Fibroblast of peridontal ligament (primary cell): ENCODE measurements around the gene CDH13.

ENCODE experiments used
- DNase-seq: peaks from one replicate; pipeline ENCODE4 v3.0.0-alpha.2; 2010; ENCODE audit errors: extremely low read depth

CDH13 gene

GRCh38 chr16:82993926-82994325, 367.2 kb downstream of the CDH13 start:
- no peak for DNase-seq

- no peak for DNase-seq
Observed at GRCh38 chr16:82995286-82995923, 368.6 kb downstream of the CDH13 start.

GRCh38 chr16:82995924-82996441, 369.2 kb downstream of the CDH13 start:
- DNase-seq: peak; percentile 80

- no peak for DNase-seq
Observed at GRCh38 chr16:82996814-82997213, 370.0 kb downstream of the CDH13 start.

- DNase-seq: no peak
Observed at GRCh38 chr16:82999711-83000110, 372.9 kb downstream of the CDH13 start.

GRCh38 chr16:83002351-83003334, 375.9 kb downstream of the CDH13 start:
- DNase-seq: peak; percentile 64

GRCh38 chr16:83004868-83005652, 378.3 kb downstream of the CDH13 start:
- no peak for DNase-seq

- DNase-seq: peak; percentile 23
Observed at GRCh38 chr16:83005653-83006160, 378.9 kb downstream of the CDH13 start.

- peak; percentile 3 for DNase-seq
Observed at GRCh38 chr16:83010776-83011720, 384.3 kb downstream of the CDH13 start.

GRCh38 chr16:83011939-83012338, 385.2 kb downstream of the CDH13 start:
- DNase-seq: peak; percentile 13

GRCh38 chr16:83013071-83013470, 386.3 kb downstream of the CDH13 start:
- DNase-seq: no peak

GRCh38 chr16:83019963-83020362, 393.2 kb downstream of the CDH13 start:
- DNase-seq: no peak

GRCh38 chr16:83021045-83021444, 394.3 kb downstream of the CDH13 start:
- no peak for DNase-seq

- no peak for DNase-seq
Observed at GRCh38 chr16:83021746-83022145, 395.0 kb downstream of the CDH13 start.

GRCh38 chr16:83023011-83023410, 396.2 kb downstream of the CDH13 start:
- DNase-seq: no peak

GRCh38 chr16:83023640-83024039, 396.9 kb downstream of the CDH13 start:
- no peak for DNase-seq

- no peak for DNase-seq
Observed at GRCh38 chr16:83027973-83028372, 401.2 kb downstream of the CDH13 start.

GRCh38 chr16:83029467-83029866, 402.7 kb downstream of the CDH13 start:
- DNase-seq: no peak

- no peak for DNase-seq
Observed at GRCh38 chr16:83031524-83031923, 404.8 kb downstream of the CDH13 start.

GRCh38 chr16:83037102-83037501, 410.3 kb downstream of the CDH13 start:
- no peak for DNase-seq

GRCh38 chr16:83037884-83038283, 411.1 kb downstream of the CDH13 start:
- DNase-seq: no peak
